ENCODE results near the gene U2AF2.

The U2AF2 gene

DNA sequence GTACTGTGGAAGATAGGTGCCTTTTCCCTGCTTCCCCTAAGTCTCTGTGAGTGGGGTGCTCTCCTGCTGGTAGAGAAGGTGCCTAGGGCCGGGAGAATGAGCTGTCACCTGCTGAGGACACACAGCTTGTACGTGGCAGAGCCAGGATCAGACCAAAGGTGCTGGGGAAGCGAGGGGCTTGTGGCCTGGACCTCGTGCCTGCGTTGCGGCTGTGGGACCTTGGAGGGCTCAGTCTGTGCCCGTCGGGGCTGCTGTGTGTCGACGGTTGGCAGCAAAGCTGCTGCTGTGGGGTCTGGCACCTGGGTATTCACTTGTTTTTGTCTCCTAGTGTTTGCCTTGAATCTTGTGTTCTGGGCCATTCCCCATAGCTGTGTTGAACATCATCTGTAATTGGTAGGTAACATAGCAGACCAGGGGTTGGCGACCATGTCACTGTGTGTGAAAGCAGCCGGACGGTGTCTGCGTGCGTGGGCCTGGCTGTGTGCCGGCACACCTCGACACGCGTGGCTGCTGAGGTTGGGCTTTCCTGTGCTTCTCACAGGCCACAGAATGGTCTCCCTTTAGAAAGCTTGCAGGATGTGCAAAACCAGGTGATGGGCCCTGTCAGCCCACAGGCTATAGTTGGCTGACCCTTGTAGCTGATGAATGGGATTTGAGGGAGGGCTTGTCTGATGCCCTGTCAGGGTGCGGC lies 9.2 kb downstream of the U2AF2 start:
- Histone ChIP-seq H4K20me1 (ENCODE audit: insufficient read depth, low read length) (peaks cover 34% of the 10 kb centered on the region), H3K27me3 (replicated peaks; ENCODE audit: insufficient read depth, low read length) (no peaks in the 10 kb centered on the region), H3K27ac (ENCODE audit: low read length) (no peak overlapping the region), H3K79me2 (ENCODE audit: low read length) (peaks cover 99% of the 10 kb centered on the region), H3K4me3 (ENCODE audit: low read length) (no peak overlapping the region), H3K4me1 (ENCODE audit: low read length) (no peaks in the 10 kb centered on the region), H3K9me2 (replicated peaks; ENCODE audit: insufficient read depth, low read length) (no peaks in the 10 kb centered on the region), H3F3A (ENCODE audit: insufficient read depth, low read length) (no peaks in the 10 kb centered on the region), H3K9ac (ENCODE audit: low read length) (no peak overlapping the region), H3K9me3 (replicated peaks; ENCODE audit: insufficient read depth, low read length) (no peaks in the 10 kb centered on the region), H3K36me3 (replicated peaks; ENCODE audit: insufficient read depth, low read length) (peaks cover 14% of the 10 kb centered on the region), H3K4me2 (ENCODE audit: low read depth, low read length) (no peak overlapping the region), H2AFZ (ENCODE audit: low read length) (no peak overlapping the region)
- TF ChIP-seq EZH2 (optimal IDR thresholded peaks at IDR 0.05; ENCODE audit: low read depth, low read length) (no peak), EZH2phosphoT487 (IDR thresholded peaks at IDR 0.05; ENCODE audit: low read length) (no peak)
- TF ChIP-seq, protein P1, sequence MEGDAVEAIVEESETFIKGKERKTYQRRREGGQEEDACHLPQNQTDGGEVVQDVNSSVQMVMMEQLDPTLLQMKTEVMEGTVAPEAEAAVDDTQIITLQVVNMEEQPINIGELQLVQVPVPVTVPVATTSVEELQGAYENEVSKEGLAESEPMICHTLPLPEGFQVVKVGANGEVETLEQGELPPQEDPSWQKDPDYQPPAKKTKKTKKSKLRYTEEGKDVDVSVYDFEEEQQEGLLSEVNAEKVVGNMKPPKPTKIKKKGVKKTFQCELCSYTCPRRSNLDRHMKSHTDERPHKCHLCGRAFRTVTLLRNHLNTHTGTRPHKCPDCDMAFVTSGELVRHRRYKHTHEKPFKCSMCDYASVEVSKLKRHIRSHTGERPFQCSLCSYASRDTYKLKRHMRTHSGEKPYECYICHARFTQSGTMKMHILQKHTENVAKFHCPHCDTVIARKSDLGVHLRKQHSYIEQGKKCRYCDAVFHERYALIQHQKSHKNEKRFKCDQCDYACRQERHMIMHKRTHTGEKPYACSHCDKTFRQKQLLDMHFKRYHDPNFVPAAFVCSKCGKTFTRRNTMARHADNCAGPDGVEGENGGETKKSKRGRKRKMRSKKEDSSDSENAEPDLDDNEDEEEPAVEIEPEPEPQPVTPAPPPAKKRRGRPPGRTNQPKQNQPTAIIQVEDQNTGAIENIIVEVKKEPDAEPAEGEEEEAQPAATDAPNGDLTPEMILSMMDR (IDR thresholded peaks at IDR 0.05; ENCODE audit: low read length) = no peak
- DNase-seq = no peak

DNA sequence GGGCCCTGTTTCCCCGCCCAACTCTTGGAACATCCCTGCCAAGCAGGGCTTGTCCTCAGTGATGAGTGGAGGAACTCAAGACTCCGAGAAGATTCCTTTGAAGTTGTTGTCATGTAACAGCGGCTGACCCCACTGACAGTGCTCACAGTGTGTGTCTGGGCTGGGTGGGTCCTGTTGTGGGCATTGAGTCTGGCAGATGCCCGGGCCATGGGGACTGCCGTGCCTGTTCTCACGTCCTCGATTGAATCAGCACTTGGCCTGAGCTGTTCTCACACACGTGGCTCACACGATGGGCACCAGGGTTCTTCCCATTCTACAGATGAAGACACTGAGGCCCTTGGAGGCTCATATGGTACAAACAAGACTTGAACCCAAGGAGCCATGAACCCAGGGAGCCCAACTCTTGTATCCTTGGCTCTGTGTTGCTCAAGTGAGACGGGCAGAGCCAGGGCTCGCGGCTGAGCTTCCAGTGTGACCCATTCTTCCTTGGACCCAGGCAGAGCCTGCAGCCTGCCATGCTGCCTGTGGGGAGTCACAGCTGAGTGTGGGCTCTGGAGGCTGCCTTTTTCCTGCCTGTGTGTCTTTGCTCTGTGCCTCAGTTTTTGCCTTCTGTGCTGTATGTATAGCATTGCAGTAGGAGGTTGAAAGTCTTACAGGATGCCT lies 11.6 kb downstream of the U2AF2 start:
- Histone ChIP-seq H3K4me2 (ENCODE audit: low read depth, low read length) (no peak overlapping the region), H2AFZ (ENCODE audit: low read length) (no peak overlapping the region), H3K27me3 (replicated peaks; ENCODE audit: insufficient read depth, low read length) (no peaks in the 10 kb centered on the region), H3K9me2 (replicated peaks; ENCODE audit: insufficient read depth, low read length) (no peaks in the 10 kb centered on the region), H3K27ac (ENCODE audit: low read length) (no peak overlapping the region), H3F3A (ENCODE audit: insufficient read depth, low read length) (peaks cover 6% of the 10 kb centered on the region; the same call in 1 of the 2 replicates), H3K79me2 (ENCODE audit: low read length) (peaks cover 99% of the 10 kb centered on the region), H3K36me3 (replicated peaks; ENCODE audit: insufficient read depth, low read length) (peaks cover 24% of the 10 kb centered on the region), H3K4me3 (ENCODE audit: low read length) (no peak overlapping the region), H3K9ac (ENCODE audit: low read length) (no peak overlapping the region), H3K4me1 (ENCODE audit: low read length) (no peaks in the 10 kb centered on the region), H4K20me1 (ENCODE audit: insufficient read depth, low read length) (peaks cover 46% of the 10 kb centered on the region), H3K9me3 (replicated peaks; ENCODE audit: insufficient read depth, low read length) (no peaks in the 10 kb centered on the region)
- TF ChIP-seq, protein P1 (IDR thresholded peaks at IDR 0.05; ENCODE audit: low read length) = no peak
- no peak for TF ChIP-seq EZH2phosphoT487 (IDR thresholded peaks at IDR 0.05; ENCODE audit: low read length)
- DNase-seq = no peak

- no peaks in the 10 kb centered on the region for H3K9me3 ChIP-seq (replicated peaks; ENCODE audit: insufficient read depth, low read length)
- peaks cover 98% of the 10 kb centered on the region for H3K79me2 ChIP-seq (ENCODE audit: low read length)
Measured at GRCh38 chr19:55667006-55667381, 12.2 kb downstream of the U2AF2 start.

More at GRCh38 chr19:55667006-55667381, 12.2 kb downstream of the U2AF2 start:
- Histone ChIP-seq H2AFZ (ENCODE audit: low read length) (no peak overlapping the region), H3K9ac (ENCODE audit: low read length) (no peak overlapping the region), H3F3A (ENCODE audit: insufficient read depth, low read length) (peaks cover 7% of the 10 kb centered on the region; the same call in 1 of the 2 replicates), H3K27me3 (replicated peaks; ENCODE audit: insufficient read depth, low read length) (no peaks in the 10 kb centered on the region), H3K27ac (ENCODE audit: low read length) (no peak overlapping the region), H3K4me2 (ENCODE audit: low read depth, low read length) (no peak overlapping the region), H3K9me2 (replicated peaks; ENCODE audit: insufficient read depth, low read length) (no peaks in the 10 kb centered on the region), H3K4me3 (ENCODE audit: low read length) (no peak overlapping the region), H3K36me3 (replicated peaks; ENCODE audit: insufficient read depth, low read length) (peaks cover 21% of the 10 kb centered on the region), H3K4me1 (ENCODE audit: low read length) (no peaks in the 10 kb centered on the region), H4K20me1 (ENCODE audit: insufficient read depth, low read length) (peaks cover 47% of the 10 kb centered on the region)
- TF ChIP-seq EZH2 (optimal IDR thresholded peaks at IDR 0.05; ENCODE audit: low read depth, low read length) = no peak
- no peak for TF ChIP-seq EZH2phosphoT487 (IDR thresholded peaks at IDR 0.05; ENCODE audit: low read length)
- TF ChIP-seq, protein P1 (IDR thresholded peaks at IDR 0.05; ENCODE audit: low read length) = no peak
- no peak for DNase-seq

Measured in MM.1S (cell line).